ENCODE measurements around the gene SFTPD. TPM values are rescaled to one million over a fixed set of nuclear protein-coding genes. Genes with fewer than 3 reads are reported as not detected.

The SFTPD gene
- total and polyA plus RNA-seq, 12 donors = 0.24 to 1.0 (median 0.70) TPM; not detected in 4

DNA sequence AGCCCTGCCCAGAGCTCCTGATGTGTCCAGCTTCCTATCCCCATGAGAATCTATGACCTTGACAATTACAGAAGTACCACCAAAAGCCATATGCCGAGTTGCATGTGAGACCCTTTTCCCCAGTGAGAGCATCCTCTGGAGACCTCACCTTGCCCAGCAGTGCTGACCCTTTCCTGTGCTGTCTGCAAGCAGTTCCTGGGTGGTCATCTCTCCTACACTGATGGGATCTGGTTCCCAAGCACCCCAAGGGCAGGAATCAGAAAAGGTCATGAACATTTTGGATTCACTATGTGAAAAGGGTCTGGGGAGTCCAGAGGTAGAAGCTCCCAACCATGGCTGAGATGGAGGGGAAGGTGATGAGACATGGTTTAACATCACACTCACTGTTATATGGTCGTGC, 18.2 kb downstream of the SFTPD start:
- H3K4me3 ChIP-seq = no peak overlapping the region
- DNase-seq = no peak
- no peaks in the 10 kb centered on the region for H3K9me3 ChIP-seq (replicated peaks in 1 of 3)
- WGBS, 4 donors = 43 to 53% (median 49%) methylated on average over 2 of the region's 2 CpGs
- no peaks in the 10 kb centered on the region for H3K36me3 ChIP-seq (replicated peaks in 1 of 2)
- no peaks in the 10 kb centered on the region for H3K4me1 ChIP-seq (replicated peaks in 1 of 2)
- TF ChIP-seq, protein P1, sequence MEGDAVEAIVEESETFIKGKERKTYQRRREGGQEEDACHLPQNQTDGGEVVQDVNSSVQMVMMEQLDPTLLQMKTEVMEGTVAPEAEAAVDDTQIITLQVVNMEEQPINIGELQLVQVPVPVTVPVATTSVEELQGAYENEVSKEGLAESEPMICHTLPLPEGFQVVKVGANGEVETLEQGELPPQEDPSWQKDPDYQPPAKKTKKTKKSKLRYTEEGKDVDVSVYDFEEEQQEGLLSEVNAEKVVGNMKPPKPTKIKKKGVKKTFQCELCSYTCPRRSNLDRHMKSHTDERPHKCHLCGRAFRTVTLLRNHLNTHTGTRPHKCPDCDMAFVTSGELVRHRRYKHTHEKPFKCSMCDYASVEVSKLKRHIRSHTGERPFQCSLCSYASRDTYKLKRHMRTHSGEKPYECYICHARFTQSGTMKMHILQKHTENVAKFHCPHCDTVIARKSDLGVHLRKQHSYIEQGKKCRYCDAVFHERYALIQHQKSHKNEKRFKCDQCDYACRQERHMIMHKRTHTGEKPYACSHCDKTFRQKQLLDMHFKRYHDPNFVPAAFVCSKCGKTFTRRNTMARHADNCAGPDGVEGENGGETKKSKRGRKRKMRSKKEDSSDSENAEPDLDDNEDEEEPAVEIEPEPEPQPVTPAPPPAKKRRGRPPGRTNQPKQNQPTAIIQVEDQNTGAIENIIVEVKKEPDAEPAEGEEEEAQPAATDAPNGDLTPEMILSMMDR (IDR thresholded peaks at IDR 0.05) = no peak
- TF ChIP-seq POLR2A (IDR thresholded peaks at IDR 0.05) = no peak
- H3K27ac ChIP-seq = no peak overlapping the region
- H3K27me3 ChIP-seq = peaks cover 4% of the 10 kb centered on the region
- intact Hi-C loops (cut with DNase I) = loop anchor here in 1 of 2 donors (5.0 kb wide), 1 partner anchor 368 kb away; the partner anchor contains the start of gene SFTPA2

GRCh38 chr10:79930267-79930666, 18.6 kb downstream of the SFTPD start:
- 68 to 76% (median 71%) methylated on average over 3 to 4 of the region's 4 CpGs for WGBS, 4 donors
- Histone ChIP-seq H3K27me3 (peaks cover 4% of the 10 kb centered on the region), H3K9me3 (replicated peaks in 1 of 3) (no peaks in the 10 kb centered on the region), H3K4me3 (no peak overlapping the region), H3K27ac (no peak overlapping the region), H3K4me1 (replicated peaks in 1 of 2) (no peaks in the 10 kb centered on the region), H3K36me3 (replicated peaks in 1 of 2) (no peaks in the 10 kb centered on the region)
- intact Hi-C loops (cut with DNase I) = loop anchor here in 1 of 2 donors (5.0 kb wide), 1 partner anchor 368 kb away; the partner anchor contains the start of gene SFTPA2
- TF ChIP-seq, protein P1 (IDR thresholded peaks at IDR 0.05) = no peak
- no peak for TF ChIP-seq POLR2A (IDR thresholded peaks at IDR 0.05)
- no peak for DNase-seq

DNA sequence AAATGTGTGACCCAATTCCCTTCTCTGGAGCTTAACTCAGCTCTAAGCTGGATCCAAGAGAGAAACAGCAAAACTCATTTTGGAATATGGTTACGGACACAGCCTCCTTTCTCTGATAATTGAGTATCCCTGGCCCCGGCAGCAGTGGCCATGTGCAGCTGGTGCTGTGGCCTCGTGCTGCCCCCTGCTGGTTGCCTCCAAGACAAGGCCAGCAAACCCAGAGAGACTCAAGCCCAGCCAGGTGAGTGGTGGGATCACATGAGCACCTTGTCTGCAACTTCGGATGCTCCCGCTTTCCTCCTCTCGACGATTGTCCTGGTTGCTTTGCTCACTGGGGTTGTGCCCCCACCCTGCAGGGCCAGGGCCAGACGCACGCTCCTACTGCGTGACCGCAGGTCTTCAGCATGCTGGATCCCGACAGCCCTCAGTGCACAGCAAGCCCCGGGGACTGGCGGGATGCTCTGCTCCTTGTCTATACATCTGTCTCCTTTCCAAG, 19.4 kb downstream of the SFTPD start:
- no peak for TF ChIP-seq POLR2A (IDR thresholded peaks at IDR 0.05)
- TF ChIP-seq, protein P1 (IDR thresholded peaks at IDR 0.05) = peak; percentile 88 to 97 (median 94)
- no peaks in the 10 kb centered on the region for H3K9me3 ChIP-seq (replicated peaks in 1 of 3)
- intact Hi-C loops (cut with DNase I) = no loop called here
- H3K4me3 ChIP-seq = no peak overlapping the region
- 0 to 16% (median 8%) methylated on average over 1 to 14 of the region's 14 CpGs for WGBS, 4 donors
- peaks cover 4% of the 10 kb centered on the region for H3K27me3 ChIP-seq
- no peaks in the 10 kb centered on the region for H3K36me3 ChIP-seq (replicated peaks in 1 of 2)
- H3K27ac ChIP-seq = no peak overlapping the region
- no peaks in the 10 kb centered on the region for H3K4me1 ChIP-seq (replicated peaks in 1 of 2)
- DNase-seq = peak; percentile 71 to 93 (median 87)

- Histone ChIP-seq H3K36me3 (replicated peaks in 1 of 2) (no peaks in the 10 kb centered on the region), H3K4me1 (replicated peaks in 1 of 2) (no peaks in the 10 kb centered on the region), H3K9me3 (replicated peaks in 1 of 3) (no peaks in the 10 kb centered on the region), H3K27me3 (peaks cover 4% of the 10 kb centered on the region), H3K4me3 (no peak overlapping the region), H3K27ac (peak overlapping the region in 2 of 5 donors; percentile 53 to 64)
- TF ChIP-seq, protein P1 (IDR thresholded peaks at IDR 0.05) = no peak
- TF ChIP-seq POLR2A (IDR thresholded peaks at IDR 0.05) = no peak
- intact Hi-C loops (cut with DNase I) = no loop called here
- no peak for DNase-seq
- WGBS, 4 donors = 83 to 89% (median 87%) methylated on average over 3 to 7 of the region's 7 CpGs
Measured at GRCh38 chr10:79928028-79928583, 20.8 kb downstream of the SFTPD start.
